ENCODE measurements around the gene ZCCHC24.

DNA sequence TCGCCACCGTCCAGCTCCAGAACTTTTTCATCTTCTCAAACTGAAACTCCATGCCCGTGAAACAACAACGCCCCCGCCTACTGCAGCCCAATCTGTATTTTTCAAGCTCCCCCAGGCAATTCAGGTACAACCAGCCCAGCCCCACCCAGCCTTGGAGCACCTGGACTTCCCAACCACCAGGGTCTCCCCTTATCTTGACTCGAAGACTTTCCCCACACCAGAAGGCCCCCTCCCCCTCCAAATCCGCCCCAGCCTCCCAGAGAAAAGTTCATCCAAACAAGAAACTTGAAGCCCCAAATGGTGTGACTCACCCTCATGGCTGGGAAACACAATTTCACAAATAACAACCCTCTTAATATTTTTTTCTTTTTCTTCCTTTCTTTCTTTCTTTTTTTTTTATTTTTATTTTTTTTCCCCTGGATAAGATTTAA, 10.6 kb downstream of the ZCCHC24 start:
- TF ChIP-seq CTCF (IDR thresholded peaks at IDR 0.05) = no peak
- no peak for TF ChIP-seq POLR2A (IDR thresholded peaks at IDR 0.05)

Measured in stomach (tissue), 4 donors.